ENCODE data around the gene TMC7. TPM values are rescaled to one million over a fixed set of nuclear protein-coding genes. Genes with fewer than 3 reads are reported as not detected.

Gene TMC7
- total and polyA plus RNA-seq, 9 of the 15 experiments (the other 6 are each of a cell fraction or from before 2014, with no cell fraction given) = 0.08 to 2.0 (median 1.5) TPM

- Histone ChIP-seq H3K4me1 (replicated peaks in 1 of 2; ENCODE audit: control insufficient read depth in 2 of 2, insufficient read depth in 2 of 2, low read length in 2 of 2) (peaks cover 0 to 25% of the 10 kb centered on the region in 2 experiments; a peak in 3 of 5 replicates), H4K20me1 (replicated peaks; ENCODE audit: control insufficient read depth, insufficient read depth, low read length) (no peaks in the 10 kb centered on the region), H3K79me2 (ENCODE audit: control insufficient read depth, insufficient read depth, low read length) (no peaks in the 10 kb centered on the region), H3K9ac (ENCODE audit: insufficient read depth in 1 of 2, low read depth in 2 of 2, low read length in 2 of 2) (no peak overlapping the region), H3K9me3 (replicated peaks; ENCODE audit: control insufficient read depth, insufficient read depth, low read depth, low read length) (no peaks in the 10 kb centered on the region), H3K4me3 (no peak overlapping the region), H3K27me3 (ENCODE audit: control insufficient read depth in 2 of 2, insufficient read depth in 2 of 2, low read length in 2 of 2) (no peaks in the 10 kb centered on the region), H3K4me2 (ENCODE audit: insufficient read depth, low read length) (no peak overlapping the region), H2AFZ (ENCODE audit: low read depth, low read length) (no peak overlapping the region), H3K36me3 (ENCODE audit: control insufficient read depth, insufficient read depth, low read length) (no peaks in the 10 kb centered on the region), H3K9me1 (ENCODE audit: control insufficient read depth, insufficient read depth, low read length) (no peaks in the 10 kb centered on the region), H3K27ac (ENCODE audit: extremely low read depth, low read depth, low read length) (no peak overlapping the region)
- TF ChIP-seq, protein P1, sequence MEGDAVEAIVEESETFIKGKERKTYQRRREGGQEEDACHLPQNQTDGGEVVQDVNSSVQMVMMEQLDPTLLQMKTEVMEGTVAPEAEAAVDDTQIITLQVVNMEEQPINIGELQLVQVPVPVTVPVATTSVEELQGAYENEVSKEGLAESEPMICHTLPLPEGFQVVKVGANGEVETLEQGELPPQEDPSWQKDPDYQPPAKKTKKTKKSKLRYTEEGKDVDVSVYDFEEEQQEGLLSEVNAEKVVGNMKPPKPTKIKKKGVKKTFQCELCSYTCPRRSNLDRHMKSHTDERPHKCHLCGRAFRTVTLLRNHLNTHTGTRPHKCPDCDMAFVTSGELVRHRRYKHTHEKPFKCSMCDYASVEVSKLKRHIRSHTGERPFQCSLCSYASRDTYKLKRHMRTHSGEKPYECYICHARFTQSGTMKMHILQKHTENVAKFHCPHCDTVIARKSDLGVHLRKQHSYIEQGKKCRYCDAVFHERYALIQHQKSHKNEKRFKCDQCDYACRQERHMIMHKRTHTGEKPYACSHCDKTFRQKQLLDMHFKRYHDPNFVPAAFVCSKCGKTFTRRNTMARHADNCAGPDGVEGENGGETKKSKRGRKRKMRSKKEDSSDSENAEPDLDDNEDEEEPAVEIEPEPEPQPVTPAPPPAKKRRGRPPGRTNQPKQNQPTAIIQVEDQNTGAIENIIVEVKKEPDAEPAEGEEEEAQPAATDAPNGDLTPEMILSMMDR (IDR thresholded peaks at IDR 0.05 in 2 of 3, conservative IDR thresholded peaks at IDR 0.05 in 1 of 3; ENCODE audit: insufficient read depth in 2 of 3, low read depth in 1 of 3, low read length in 3 of 3) = no peak
- TF ChIP-seq ZNF121 (CRISPR knock-in tag; conservative IDR thresholded peaks at IDR 0.05) = peak; percentile 74
- CTCF ChIA-PET (ENCODE audit: low intra/inter-chr PET ratio) = no interaction called here
- no peak for FAIRE-seq
- no peak for ATAC-seq
- no peak for DNase-seq (ENCODE audit: extremely low read depth in 1 of 4, low spot score in 3 of 4)
- WGBS (ENCODE audit: insufficient coverage, low coverage, missing lambda C conversion rate) = 49% methylated on average over 4 of the region's 4 CpGs
- intact Hi-C loops (cut with micrococcal nuclease) (no loop called here), in situ Hi-C loops (cut with MboI) (no loop called here)
- no TSS peak for BruUV-seq (replicated peaks)
- POLR2A ChIA-PET = interaction anchor here (0.6 to 1.7 kb wide), 5 partner anchors 16 to 376 kb away, joined by 3 to 7 read pairs (median 3); no protein-coding TSS in a partner anchor
Observed at GRCh38 chr16:19110537-19111360, 127.0 kb downstream of the TMC7 start.

All from K562 (cell line).